Activated T-helper 2 cell treated with anti-CD3 and anti-CD28 coated beads, Interferon-gamma antibody, Interleukin-2, Interleukin-4, amounts not matched to agents 10 μg/mL and 5 μg/mL and 100 μg/mL, durations not matched to agents 14 hours and 24 hours and 36 hours (primary cell): ENCODE measurements around the gene CCR5. TPM values are rescaled to one million over a fixed set of nuclear protein-coding genes. Genes with fewer than 3 reads are reported as not detected.
"Not testable (repeated sequence)": the region's sequence is repeated elsewhere in the genome, so short reads cannot be mapped to it uniquely, and the experiment has no call there.

Experiments used
- DNase-seq: peaks from one replicate; pipeline ENCODE4 v3.0.0; 2021; ENCODE audit warnings: low spot score
- H3K27ac Mint-ChIP-seq: one replicate; pipeline ENCODE4 v1.8.0; 2021; ENCODE audit warnings: mixed read lengths
- H3K27me3 Mint-ChIP-seq: one replicate; pipeline ENCODE4 v1.8.0; 2021; ENCODE audit warnings: low read depth, mixed read lengths
- H3K36me3 Mint-ChIP-seq: one replicate; pipeline ENCODE4 v1.8.0; 2021; ENCODE audit warnings: low read depth, mixed read lengths
- H3K4me1 Mint-ChIP-seq: one replicate; pipeline ENCODE4 v1.8.0; 2021; ENCODE audit warnings: low read depth, mixed read lengths
- H3K4me3 Mint-ChIP-seq: one replicate; pipeline ENCODE4 v1.8.0; 2021; ENCODE audit warnings: low read depth, mild to moderate bottlenecking, moderate library complexity, mixed read lengths
- H3K9me3 Mint-ChIP-seq: one replicate; pipeline ENCODE4 v1.8.0; 2021; ENCODE audit warnings: mixed read lengths
- intact Hi-C: fragments of 100-400 bp; cut with micrococcal nuclease; formaldehyde crosslinking; loops from one replicate; pipeline ENCODE4 v1.15.1; 2023
- total RNA-seq: library from RNA; stranded (reverse); gene quantifications from 2 replicates; pipeline ENCODE4 v1.2.3, GENCODE V29; 2022

Gene CCR5
- total RNA-seq, result 0.30 and 0.46 TPM in 2 replicates

DNA sequence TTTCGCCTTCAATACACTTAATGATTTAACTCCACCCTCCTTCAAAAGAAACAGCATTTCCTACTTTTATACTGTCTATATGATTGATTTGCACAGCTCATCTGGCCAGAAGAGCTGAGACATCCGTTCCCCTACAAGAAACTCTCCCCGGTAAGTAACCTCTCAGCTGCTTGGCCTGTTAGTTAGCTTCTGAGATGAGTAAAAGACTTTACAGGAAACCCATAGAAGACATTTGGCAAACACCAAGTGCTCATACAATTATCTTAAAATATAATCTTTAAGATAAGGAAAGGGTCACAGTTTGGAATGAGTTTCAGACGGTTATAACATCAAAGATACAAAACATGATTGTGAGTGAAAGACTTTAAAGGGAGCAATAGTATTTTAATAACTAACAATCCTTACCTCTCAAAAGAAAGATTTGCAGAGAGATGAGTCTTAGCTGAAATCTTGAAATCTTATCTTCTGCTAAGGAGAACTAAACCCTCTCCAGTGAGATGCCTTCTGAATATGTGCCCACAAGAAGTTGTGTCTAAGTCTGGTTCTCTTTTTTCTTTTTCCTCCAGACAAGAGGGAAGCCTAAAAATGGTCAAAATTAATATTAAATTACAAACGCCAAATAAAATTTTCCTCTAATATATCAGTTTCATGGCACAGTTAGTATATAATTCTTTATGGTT is at the start of gene CCR5:
Gene CCR5, plus strand, starts transcription at position 108 of the 680 bp plus-strand sequence. CDS start 1,957 bp downstream, outside the sequence.
- H3K4me3 Mint-ChIP-seq, result peak within 1 kb of the TSS; percentile 38

DNA sequence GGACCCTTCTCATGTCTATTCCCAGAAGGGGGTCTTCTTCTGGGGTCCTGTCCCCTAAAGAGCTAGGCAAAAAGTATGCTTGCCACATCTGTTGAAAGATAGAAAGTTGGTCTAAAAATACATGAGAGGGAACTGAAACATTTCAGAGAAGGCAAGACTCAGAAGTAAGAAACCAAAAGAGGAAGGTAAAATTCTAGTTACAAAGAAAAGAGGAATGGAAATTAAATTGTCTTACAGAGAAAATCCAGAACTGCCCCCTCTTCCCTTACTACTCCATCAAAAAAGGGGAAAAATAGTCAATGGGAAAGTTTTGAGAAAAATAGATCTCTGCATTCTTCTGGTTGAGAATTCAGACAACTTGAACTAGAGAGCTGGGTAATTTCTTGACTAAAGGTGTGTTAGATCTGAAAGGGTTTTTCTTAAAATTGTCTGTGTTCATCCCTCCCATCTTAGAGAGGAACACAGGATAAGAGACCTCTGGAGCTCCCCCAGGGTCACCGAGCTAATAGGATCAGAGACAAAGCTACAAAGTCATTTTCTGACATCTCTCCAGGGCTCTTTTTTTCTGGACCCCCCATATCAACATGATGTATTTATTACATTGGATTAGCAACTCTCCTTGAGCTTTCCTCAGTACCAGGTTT is 49.2 kb upstream of the CCR5 start:
- Mint-ChIP-seq H3K27me3 (peaks cover 52% of the 10 kb centered on the region), H3K9me3 (peaks cover 17% of the 10 kb centered on the region), H3K4me1 (no peaks in the 10 kb centered on the region), H3K36me3 (peaks cover 4% of the 10 kb centered on the region), H3K4me3 (no peak overlapping the region), H3K27ac (no peak overlapping the region)
- intact Hi-C loops, result no loop called here
- DNase-seq, result no peak

More for the DNA sequence above, at the start of gene CCR5:
- intact Hi-C loops, result loop anchor here (1.0 to 5.0 kb wide), 12 partner anchors 18 to 509 kb away; partner anchors contain the start of genes CCR1 and CXCR6
- H3K27ac Mint-ChIP-seq, result peak within 1 kb of the TSS; percentile 92
- H3K36me3 Mint-ChIP-seq, result no peaks in the 10 kb centered on the region
- peak; percentile 31 for DNase-seq
- H3K4me1 Mint-ChIP-seq, result peaks cover 57% of the 10 kb centered on the region
- peaks cover 54% of the 10 kb centered on the region for H3K27me3 Mint-ChIP-seq
- H3K9me3 Mint-ChIP-seq, result no peaks in the 10 kb centered on the region

DNA sequence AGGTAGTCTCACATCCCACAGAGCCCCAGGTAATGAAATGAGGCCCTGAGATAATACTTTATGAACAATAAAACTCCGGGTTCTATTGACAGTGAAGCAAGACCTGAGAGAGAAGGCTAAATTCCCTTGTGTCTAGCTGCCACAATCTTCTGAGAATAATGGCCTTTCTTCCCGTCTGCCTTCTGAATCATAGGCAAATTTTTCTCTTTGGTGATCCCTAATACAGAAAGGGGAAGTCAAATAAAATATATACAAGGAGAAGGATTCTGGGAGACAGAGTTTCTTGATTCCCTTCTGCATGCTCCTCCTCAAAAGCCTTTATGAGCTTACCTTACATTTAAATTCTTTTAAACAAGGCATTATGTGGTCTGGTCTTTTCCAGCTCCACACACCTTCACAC is 46.7 kb upstream of the CCR5 start:
- Mint-ChIP-seq H3K9me3 (no peaks in the 10 kb centered on the region), H3K4me3 (no peak overlapping the region), H3K4me1 (no peaks in the 10 kb centered on the region), H3K27me3 (peaks cover 32% of the 10 kb centered on the region), H3K27ac (no peak overlapping the region), H3K36me3 (no peaks in the 10 kb centered on the region)
- no peak for DNase-seq
- intact Hi-C loops, result no loop called here

DNA sequence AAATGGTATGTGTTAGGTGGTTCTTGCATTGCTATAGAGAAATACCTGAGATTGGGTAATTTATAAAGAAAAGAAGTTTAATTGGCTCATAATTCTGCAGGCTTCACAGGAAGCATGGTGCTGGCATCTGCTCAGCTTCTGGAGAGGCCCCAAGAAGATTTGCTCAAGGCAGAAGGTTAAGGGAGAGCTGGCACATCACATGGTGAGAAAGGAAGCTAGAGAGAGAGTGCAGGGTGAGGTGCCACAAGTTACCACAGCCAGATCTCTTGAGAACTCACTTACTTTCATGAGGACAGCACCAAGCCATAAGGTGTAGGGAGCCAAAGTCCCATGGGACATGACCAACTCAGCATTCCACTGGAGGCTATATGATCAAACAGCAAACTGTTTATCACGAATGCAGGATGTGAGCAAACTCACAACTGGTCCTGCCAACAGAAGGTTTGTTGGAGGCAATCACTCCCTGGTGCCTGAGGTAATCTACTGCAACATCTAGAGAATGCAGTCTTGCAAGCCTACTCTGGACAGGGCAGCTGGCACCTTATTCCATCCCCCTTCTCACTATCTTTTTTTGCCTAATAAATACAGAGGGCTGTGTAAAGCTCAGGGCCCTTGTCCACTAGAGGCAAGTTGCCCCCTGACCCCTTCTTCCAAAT is 45.0 kb upstream of the CCR5 start:
- no peak for DNase-seq
- intact Hi-C loops, result no loop called here
- H3K27ac Mint-ChIP-seq, result no peak overlapping the region
- no peaks in the 10 kb centered on the region for H3K4me1 Mint-ChIP-seq
- H3K9me3 Mint-ChIP-seq, result no peaks in the 10 kb centered on the region
- H3K4me3 Mint-ChIP-seq, result no peak overlapping the region
- peaks cover 25% of the 10 kb centered on the region for H3K27me3 Mint-ChIP-seq
- H3K36me3 Mint-ChIP-seq, result no peaks in the 10 kb centered on the region

DNA sequence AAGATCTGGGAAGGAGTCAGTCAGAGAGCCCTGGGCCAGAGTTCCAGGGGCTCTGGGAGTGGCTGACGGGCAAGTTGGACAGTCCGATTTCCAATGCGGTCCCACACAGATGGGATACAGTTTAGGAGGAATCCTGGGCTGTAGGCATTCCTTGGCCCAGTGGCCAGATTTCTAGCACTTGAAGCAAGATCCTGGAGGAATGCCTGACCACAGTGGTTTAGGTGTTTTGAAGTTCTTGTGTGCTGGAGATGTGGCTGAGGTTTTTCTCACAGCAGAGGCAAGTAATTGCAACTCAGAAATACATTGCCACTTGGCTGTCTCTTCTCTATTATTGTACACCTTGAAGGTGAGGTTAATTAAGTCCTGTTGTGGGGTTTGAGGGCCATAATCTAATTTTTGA is 40.1 kb upstream of the CCR5 start:
- H3K4me1 Mint-ChIP-seq, DNase-seq, H3K9me3 Mint-ChIP-seq, H3K27ac Mint-ChIP-seq, H3K36me3 Mint-ChIP-seq, H3K4me3 Mint-ChIP-seq, intact Hi-C loops: not testable (repeated sequence)
- H3K27me3 Mint-ChIP-seq, result peaks cover 32% of the 10 kb centered on the region

DNA sequence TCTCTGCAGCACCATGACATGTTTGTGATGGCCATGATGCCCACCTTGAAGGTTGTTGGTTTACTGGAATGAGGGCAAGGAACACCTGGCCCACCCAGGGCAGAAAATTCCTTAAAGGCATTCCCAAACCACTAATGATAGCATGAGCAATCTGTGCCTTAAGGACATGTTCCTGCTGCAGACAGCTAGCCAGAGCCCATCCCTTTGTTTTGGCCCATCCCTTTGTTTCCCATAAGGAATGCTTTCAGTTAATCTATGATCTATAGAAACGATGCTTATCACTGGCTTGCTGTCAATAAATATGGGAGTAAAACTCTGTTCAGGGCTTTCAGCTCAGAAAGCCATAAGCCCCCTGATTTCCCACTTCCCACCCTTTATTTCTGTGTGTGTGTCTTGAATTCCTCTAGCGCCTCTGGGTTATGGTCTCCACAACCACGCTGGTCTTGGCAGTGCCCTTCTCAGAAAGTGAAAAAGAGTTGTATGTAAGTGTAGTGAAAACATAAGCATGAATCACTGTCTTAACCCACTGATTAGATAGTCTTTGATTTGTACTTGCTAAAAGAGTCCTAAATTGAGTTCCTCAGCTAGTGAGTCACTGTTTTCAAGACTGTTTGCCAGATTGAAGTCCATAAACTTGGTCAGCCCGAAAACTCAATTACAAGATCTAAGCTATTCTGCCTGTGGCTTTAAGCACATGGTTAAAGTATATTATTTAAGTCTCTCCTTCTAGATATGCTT is 35.8 kb upstream of the CCR5 start:
- Mint-ChIP-seq H3K9me3 (peaks cover 37% of the 10 kb centered on the region), H3K36me3 (peaks cover 21% of the 10 kb centered on the region), H3K4me3 (no peak overlapping the region), H3K27me3 (peaks cover 44% of the 10 kb centered on the region), H3K27ac (no peak overlapping the region), H3K4me1 (peaks cover 5% of the 10 kb centered on the region)
- intact Hi-C loops, result loop anchor here (2.0 kb wide), 2 partner anchors 14 to 40 kb away; no protein-coding TSS in a partner anchor
- no peak for DNase-seq

DNA sequence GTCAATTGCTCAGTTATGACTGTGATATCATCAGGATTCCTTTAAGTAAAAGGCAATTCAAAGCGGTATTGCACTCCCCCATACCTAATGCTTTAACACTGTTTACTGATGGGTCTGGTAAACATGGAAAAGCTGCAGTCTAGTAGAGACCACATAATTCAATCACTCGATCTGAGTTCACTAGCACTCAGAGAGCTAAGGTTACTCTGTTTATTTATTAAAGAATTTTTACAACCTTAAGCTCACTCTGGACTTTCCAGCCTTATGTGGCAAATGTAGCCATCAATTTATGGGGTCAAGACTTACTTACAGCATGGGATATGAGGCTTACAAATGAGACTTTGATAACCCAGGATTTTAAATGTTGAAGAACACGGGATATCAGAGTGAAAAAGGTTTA is 35.2 kb upstream of the CCR5 start:
- H3K27me3 Mint-ChIP-seq, result peaks cover 46% of the 10 kb centered on the region
- H3K36me3 Mint-ChIP-seq, result peaks cover 23% of the 10 kb centered on the region
- DNase-seq, result no peak
- H3K4me3 Mint-ChIP-seq, result no peak overlapping the region
- intact Hi-C loops, result loop anchor here (2.0 kb wide), 2 partner anchors 13 to 41 kb away; no protein-coding TSS in a partner anchor
- no peak overlapping the region for H3K27ac Mint-ChIP-seq
- H3K4me1 Mint-ChIP-seq, result peaks cover 5% of the 10 kb centered on the region
- peaks cover 43% of the 10 kb centered on the region for H3K9me3 Mint-ChIP-seq

DNA sequence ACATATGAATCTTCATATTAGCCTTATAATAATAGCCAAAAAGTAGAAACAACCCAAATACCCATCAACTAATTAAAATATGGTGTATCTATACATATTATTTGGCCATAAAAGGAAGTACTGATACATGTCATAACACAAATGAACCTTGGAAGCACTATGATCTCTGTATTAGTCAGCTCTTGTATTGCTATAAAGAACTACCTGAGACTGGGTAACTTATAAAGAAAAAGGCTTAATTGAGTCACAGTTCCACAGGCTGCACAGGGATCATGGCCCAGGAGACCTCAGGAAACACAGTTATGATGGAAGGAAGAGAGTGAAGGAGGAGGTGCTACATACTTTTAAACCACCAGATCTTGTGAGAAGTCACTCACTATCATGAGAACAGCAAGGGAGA is 32.8 kb upstream of the CCR5 start:
- peaks cover 5% of the 10 kb centered on the region for H3K4me1 Mint-ChIP-seq
- peaks cover 23% of the 10 kb centered on the region for H3K36me3 Mint-ChIP-seq
- no peak for DNase-seq
- H3K4me3 Mint-ChIP-seq, result no peak overlapping the region
- no peak overlapping the region for H3K27ac Mint-ChIP-seq
- intact Hi-C loops, result no loop called here
- H3K27me3 Mint-ChIP-seq, result peaks cover 26% of the 10 kb centered on the region
- peaks cover 41% of the 10 kb centered on the region for H3K9me3 Mint-ChIP-seq

DNA sequence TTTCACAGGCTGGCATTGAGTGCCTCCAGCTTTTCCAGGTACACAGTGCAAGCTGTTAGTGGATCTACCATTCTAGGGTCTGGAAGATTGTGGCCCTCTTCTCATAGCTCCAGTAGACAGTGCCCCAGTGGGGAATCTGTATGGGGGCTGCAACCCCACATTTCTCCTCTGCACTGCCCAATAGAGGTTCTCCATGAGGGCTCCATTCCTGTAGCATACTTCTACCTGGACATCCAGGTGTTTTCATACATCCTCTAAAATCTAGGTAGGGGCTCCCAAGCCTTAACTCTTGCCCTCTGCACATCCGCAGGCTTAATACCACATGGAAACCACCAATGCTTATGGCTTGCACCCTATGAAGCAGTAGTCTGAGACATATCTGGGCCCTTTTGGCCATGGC is 31.9 kb upstream of the CCR5 start:
- Mint-ChIP-seq H3K4me3 (no peak overlapping the region), H3K4me1 (peaks cover 5% of the 10 kb centered on the region), H3K27ac (no peak overlapping the region), H3K9me3 (peaks cover 41% of the 10 kb centered on the region), H3K36me3 (peaks cover 23% of the 10 kb centered on the region), H3K27me3 (peaks cover 22% of the 10 kb centered on the region)
- intact Hi-C loops, result no loop called here
- DNase-seq, result no peak

DNA sequence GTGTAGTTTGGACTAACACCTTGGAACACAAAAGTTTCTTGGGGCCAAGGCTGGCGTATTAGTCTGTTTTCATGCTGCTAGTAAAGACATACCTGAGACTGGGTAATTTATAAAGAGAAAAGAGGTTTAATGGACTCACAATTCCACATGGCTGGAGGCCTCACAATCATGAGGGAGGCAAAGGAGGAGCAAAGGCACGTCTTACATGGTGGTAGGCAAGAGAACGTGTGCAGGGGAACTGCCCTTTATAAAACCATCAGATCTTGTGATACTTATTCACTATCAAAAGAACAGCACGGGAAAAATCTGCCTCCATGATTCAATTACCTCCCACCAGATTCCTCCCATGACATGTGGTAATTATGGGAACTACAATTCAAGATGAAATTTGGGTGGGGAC is 26.3 kb upstream of the CCR5 start:
- H3K9me3 Mint-ChIP-seq, result peaks cover 55% of the 10 kb centered on the region
- DNase-seq, result no peak
- peaks cover 25% of the 10 kb centered on the region for H3K36me3 Mint-ChIP-seq
- intact Hi-C loops, result no loop called here
- peaks cover 19% of the 10 kb centered on the region for H3K27me3 Mint-ChIP-seq
- no peak overlapping the region for H3K27ac Mint-ChIP-seq
- H3K4me1 Mint-ChIP-seq, result peaks cover 14% of the 10 kb centered on the region
- no peak overlapping the region for H3K4me3 Mint-ChIP-seq

DNA sequence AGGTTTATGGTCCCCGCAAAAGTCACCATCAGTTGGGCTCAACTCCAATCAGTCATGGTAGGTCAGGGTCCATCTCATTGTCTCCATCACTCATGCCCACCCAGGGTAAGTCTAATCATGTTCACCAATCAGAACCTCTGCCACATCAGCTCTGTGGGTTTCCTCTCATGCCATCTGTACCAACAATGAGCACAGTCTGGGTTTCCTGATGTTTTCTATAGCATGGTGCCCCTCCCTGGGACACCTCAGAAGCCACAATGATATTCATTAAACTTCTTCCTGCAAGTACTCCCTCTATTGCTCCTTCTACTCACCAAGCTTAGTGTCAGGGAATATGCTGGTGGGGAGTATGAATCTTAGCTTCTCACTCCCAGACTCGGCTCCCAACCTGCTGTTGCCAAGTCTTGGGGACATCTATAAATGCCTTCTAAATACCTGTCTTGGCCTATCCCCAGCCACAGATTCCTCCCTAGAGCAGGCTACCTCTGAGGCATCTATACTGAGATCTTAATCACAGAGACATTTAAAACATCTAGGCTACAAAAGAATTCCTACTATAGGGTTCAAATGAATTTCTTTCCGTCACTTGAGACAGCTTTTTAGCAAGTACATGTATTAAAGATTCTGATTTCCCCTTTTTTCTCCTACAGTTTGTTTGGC is 21.8 kb upstream of the CCR5 start:
- peaks cover 34% of the 10 kb centered on the region for H3K27me3 Mint-ChIP-seq
- H3K4me3 Mint-ChIP-seq, result peak overlapping the region; percentile 43
- H3K36me3 Mint-ChIP-seq, result peaks cover 18% of the 10 kb centered on the region
- H3K9me3 Mint-ChIP-seq, result peaks cover 41% of the 10 kb centered on the region
- peaks cover 56% of the 10 kb centered on the region for H3K4me1 Mint-ChIP-seq
- peak overlapping the region; percentile 71 for H3K27ac Mint-ChIP-seq
- DNase-seq, result no peak
- intact Hi-C loops, result loop anchor here (1.0 to 2.0 kb wide), 2 partner anchors 14 to 20 kb away; no protein-coding TSS in a partner anchor
